Measurements from ENCODE around the gene HELZ.

DNA sequence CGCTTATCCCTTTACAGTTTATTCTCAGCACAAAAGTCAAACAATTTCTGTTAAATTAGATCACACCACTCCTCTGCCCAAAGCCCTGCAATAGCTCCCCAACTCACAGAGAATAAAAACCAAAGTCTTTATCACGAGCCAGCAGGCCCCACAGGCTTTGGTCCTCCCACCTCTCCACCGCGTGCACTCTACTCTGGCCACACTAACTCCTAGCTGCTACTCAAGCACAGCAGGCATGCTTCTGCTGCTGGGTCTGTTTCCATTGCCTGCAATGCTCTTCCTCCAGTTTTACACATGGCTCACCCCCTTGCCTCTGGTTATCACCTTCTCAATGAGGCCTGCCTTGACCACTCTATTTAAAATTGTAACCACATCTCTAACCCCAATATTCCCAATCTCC lies 27.6 kb downstream of the HELZ start:
- TF ChIP-seq CTCF (IDR thresholded peaks at IDR 0.05) (no peak), POLR2A (IDR thresholded peaks at IDR 0.05) (no peak)
